Hematopoietic multipotent progenitor cell treated with erythropoietin and hydrocortisone succinate and interleukin-3 and kit ligand, for 6 days (in vitro differentiated cells): ENCODE results near the gene SENP1.

Experiments used
- DNase-seq: peaks from one replicate; pipeline ENCODE4 v3.0.0-alpha.2; 2015

Gene SENP1

GRCh38 chr12:48110691-48111311, 4.9 kb upstream of the SENP1 start:
- DNase-seq: no peak

- DNase-seq: no peak
These were observed 3.5 kb upstream of the SENP1 start for GRCh38 chr12:48109424-48109823.

GRCh38 chr12:48106681-48107613, 1.1 kb upstream of the SENP1 start:
- DNase-seq: no peak

GRCh38 chr12:48105321-48105866, 485 bp downstream of the SENP1 start:
- peak; percentile 60 for DNase-seq

GRCh38 chr12:48104531-48104930, 1.3 kb downstream of the SENP1 start:
- DNase-seq: peak; percentile 16

GRCh38 chr12:48092611-48093010, 13.3 kb downstream of the SENP1 start:
- no peak for DNase-seq

- DNase-seq: peak; percentile 10
These were observed 19.6 kb downstream of the SENP1 start for GRCh38 chr12:48086327-48086726.

GRCh38 chr12:48084841-48085460, 20.9 kb downstream of the SENP1 start:
- no peak for DNase-seq

GRCh38 chr12:48084066-48084465, 21.8 kb downstream of the SENP1 start:
- DNase-seq: peak; percentile 68

- DNase-seq: no peak
These were observed 25.1 kb downstream of the SENP1 start for GRCh38 chr12:48080821-48081220.

GRCh38 chr12:48080285-48080684, 25.6 kb downstream of the SENP1 start:
- no peak for DNase-seq

- no peak for DNase-seq
These were observed 27.0 kb downstream of the SENP1 start for GRCh38 chr12:48078901-48079300.

GRCh38 chr12:48077111-48077510, 28.8 kb downstream of the SENP1 start:
- DNase-seq: no peak

GRCh38 chr12:48075832-48076231, 30.0 kb downstream of the SENP1 start:
- DNase-seq: no peak

- no peak for DNase-seq
These were observed 31.6 kb downstream of the SENP1 start for GRCh38 chr12:48074266-48074665.

GRCh38 chr12:48072266-48072665, 33.6 kb downstream of the SENP1 start:
- no peak for DNase-seq

GRCh38 chr12:48071808-48072207, 34.1 kb downstream of the SENP1 start:
- DNase-seq: no peak

GRCh38 chr12:48070731-48071130, 35.1 kb downstream of the SENP1 start:
- DNase-seq: no peak

- DNase-seq: no peak
These were observed 35.8 kb downstream of the SENP1 start for GRCh38 chr12:48070033-48070432.

GRCh38 chr12:48069241-48069640, 36.6 kb downstream of the SENP1 start:
- DNase-seq: no peak

GRCh38 chr12:48068457-48068856, 37.4 kb downstream of the SENP1 start:
- no peak for DNase-seq

- DNase-seq: peak; percentile 5
These were observed 38.5 kb downstream of the SENP1 start for GRCh38 chr12:48067250-48067938.

- DNase-seq: no peak
These were observed 40.8 kb downstream of the SENP1 start for GRCh38 chr12:48065041-48065440.
